Smooth muscle cell of the coronary artery (primary cell): ENCODE data around the gene UCK2. TPM values are rescaled to one million over a fixed set of nuclear protein-coding genes. Genes with fewer than 3 reads are reported as not detected.

Experiments used
- total RNA-seq: library from RNA; depleted of rRNA; stranded (reverse); fragments of >200 nt; gene quantifications from 2 replicates; pipeline ENCODE4 v1.2.3, GENCODE V29; 2014; ENCODE audit warnings: low replicate concordance

Gene UCK2
- 44.0 and 80.2 TPM in 2 replicates for total RNA-seq

DNA sequence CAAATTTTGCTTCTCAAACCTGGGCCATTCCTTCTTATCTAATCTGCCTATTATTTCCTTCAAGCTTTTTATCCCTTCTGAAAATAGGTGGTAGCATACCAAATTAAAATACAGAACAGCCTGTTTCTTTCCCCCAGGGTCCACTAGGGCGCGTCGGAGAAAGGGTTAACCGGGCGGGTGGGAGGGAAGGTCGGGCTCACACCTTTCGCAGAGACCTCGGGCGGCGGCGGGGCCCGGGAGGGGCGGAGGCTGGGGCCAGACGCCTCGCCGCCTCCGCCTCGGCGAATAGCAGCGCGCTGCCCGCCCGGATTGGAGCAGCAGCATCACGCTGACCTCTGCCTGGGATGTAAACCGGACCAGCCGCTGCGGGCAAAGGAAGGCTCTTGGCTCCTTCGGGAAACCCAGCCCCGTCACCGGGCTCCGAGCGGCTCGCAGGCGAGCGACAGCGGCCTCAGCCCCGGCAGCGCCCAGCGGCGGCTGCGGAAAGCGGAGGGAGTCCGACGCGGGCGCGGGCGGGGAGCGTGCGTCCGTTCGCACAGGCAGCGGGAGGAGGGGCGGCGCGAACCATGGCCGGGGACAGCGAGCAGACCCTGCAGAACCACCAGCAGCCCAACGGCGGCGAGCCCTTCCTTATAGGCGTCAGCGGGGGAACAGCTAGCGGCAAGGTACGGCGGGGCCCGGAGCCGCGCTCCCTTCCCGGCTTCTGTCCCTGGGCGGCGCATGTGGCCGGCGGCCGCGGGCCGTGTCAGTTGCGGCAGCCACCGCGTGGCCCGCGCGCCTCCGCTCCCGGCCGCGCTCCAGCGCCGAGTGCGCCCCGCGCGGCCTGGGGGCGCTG, at the start of gene UCK2:
TSS of gene UCK2 (plus strand) at position 347 of the 835 bp plus-strand sequence. CDS start at position 567, 220 bp downstream.

Other genes starting within 250 kb of the UCK2 start
- 157 and 334 TPM in 2 replicates for gene MGST3, start 196.4 kb upstream of the UCK2 start, total RNA-seq
- 68.0 and 229 TPM in 2 replicates for gene ALDH9A1, start 129.1 kb upstream of the UCK2 start, total RNA-seq
- 45.7 and 63.5 TPM in 2 replicates for gene TMCO1, start 58.7 kb upstream of the UCK2 start, total RNA-seq